HL-60/S4 (cell line): Measurements from ENCODE around the gene TRABD2B.

Experiments used
- in situ Hi-C: fragments of 300-500 bp; cut with MboI; formaldehyde crosslinking; loops from 2 replicates; pipeline ENCODE4 v1.14.3; 2022; ENCODE audit warnings: low sequenced_read_pairs

TRABD2B gene

DNA sequence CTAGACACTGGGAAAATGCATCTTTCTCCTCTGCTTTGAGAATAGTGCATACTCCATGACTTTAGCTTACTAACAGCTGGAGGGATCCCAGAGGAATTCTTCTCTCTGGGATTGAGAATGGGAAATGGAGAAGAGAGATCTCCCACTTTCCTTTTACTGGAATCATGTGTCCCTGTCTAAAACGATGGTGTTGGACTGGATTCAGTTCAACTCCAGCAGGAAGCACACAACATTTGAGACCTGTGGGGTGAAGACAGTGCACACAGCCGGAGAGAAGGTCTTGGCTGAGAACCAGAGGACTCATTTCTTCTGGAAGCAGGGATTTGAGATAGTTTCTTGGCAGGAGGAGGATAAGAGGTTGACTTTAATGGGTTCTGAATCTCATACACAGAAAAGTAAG is 58.7 kb downstream of the TRABD2B start:
- in situ Hi-C loops, result no loop called here

DNA sequence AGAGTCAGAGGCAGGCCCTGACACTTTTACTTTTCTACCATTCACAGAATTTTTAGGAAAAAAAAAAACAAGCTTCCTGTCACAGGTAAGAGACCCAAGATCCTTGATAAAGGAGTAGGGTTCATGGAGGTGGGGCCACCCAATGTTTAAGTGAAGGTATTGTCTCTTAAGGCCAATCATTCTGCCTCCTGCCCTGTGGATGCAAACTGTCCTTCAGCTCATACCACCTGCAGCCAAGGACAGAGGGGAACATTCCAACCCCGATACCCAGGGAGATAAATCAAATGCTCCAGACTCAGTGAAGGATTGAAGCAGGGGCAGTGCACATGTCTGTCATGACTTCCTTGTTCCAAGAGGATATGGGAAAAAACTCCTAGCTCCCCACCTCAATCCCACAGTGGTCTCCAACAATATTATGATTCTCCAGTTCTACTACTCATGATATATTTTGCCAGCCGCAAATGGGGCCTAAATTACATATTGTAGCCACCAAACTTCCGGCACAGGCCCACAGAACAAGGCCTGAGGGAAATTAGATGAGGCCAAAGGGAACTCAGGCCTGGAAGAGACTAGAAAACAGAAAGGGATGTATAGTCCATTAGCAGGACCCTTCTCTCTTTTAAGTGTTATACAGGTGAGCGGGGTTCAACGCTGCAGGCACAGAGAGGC is 59.5 kb downstream of the TRABD2B start:
- in situ Hi-C loops, result no loop called here

DNA sequence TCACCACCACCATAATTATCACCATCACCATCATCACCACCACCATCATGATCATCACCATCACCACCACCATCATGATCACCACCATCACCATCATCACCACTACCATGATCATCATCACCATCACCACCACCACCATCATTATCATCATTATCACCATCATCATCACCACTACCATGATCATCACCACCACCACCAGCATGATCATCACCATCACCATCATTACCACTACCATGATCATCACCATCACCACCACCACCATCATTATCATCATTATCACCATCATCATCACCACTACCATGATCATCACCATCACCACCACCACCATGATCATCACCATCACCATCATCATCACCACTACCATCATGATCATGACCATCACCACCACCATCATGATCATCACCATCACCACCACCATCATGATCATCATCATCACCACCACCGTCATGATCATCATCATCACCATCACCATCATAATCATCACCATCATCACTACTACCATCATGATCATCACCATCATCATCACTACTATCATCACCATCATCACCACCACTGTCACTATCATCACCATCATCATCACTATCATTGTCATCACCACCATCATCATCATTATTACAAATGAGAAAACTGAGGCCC is 60.2 kb downstream of the TRABD2B start:
- in situ Hi-C loops, result no loop called here

DNA sequence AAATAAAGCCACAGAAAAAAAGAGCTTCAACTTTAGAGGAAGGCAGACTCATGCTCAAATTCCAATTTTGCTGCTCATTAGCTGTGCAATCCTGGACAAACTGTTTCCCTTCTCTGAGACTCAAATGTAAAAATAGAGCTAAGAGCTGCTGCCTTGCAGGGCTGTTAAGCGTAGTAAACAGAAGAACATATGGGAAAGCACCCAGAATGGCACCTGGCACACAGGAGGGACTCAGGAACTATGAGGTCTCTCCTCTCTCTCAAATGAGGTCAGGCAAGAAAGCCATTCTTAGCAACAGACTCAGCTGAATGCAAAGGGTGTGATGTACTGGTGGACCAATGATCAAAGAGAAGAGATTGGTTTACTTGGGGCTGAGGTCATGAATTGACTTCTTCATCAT is 61.3 kb downstream of the TRABD2B start:
- in situ Hi-C loops, result no loop called here

GRCh38 chr1:47935163-47935562 is 62.0 kb downstream of the TRABD2B start:
- in situ Hi-C loops, result no loop called here

DNA sequence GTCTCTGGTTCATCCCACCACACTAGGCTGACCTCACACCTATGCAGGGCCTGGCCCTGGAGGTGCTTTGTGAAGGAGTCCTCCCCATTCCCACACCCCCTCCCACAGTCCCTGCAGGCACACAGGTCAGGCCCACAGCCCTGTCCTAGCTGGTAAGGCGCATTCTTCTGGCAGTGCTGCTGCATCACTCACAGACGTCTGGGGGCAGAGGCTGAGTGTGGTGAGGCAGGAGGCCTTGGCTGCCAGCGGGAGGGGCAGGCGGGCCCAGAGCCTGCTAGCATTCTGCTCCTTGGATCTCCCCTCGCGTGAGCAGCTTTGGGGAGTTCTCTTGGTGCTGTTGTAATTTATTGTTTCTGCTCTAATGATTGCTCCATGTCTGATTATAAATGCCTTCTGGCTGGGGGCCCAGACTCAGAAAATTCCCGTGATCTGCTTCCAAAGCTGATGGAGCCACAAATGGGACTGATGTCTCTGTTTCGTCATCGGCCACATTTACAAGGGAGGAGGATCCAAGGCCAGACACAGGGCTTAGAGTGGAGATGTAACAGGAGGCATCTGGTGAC is 62.9 kb downstream of the TRABD2B start:
- in situ Hi-C loops, result no loop called here

GRCh38 chr1:47932743-47933142 is 64.4 kb downstream of the TRABD2B start:
- in situ Hi-C loops, result no loop called here

DNA sequence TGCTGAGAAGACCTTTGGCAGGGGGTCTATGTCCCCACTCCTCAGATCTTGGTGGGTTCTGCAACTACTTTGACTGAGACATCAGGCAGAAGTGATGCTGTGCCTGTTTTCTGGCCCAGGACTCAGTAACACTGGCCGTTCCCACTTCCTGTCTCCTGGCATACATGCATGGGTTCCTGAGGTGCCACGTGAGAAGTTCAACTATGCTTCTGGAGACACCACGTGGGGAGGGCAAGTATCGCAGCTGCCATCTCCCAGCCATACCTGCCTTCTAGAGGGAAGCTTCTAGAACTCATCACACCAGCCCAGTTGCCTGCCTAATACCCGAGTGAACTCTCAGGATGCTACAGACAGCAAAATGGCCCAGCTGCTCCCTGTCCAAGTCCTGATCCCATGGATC is 65.8 kb downstream of the TRABD2B start:
- in situ Hi-C loops, result no loop called here

DNA sequence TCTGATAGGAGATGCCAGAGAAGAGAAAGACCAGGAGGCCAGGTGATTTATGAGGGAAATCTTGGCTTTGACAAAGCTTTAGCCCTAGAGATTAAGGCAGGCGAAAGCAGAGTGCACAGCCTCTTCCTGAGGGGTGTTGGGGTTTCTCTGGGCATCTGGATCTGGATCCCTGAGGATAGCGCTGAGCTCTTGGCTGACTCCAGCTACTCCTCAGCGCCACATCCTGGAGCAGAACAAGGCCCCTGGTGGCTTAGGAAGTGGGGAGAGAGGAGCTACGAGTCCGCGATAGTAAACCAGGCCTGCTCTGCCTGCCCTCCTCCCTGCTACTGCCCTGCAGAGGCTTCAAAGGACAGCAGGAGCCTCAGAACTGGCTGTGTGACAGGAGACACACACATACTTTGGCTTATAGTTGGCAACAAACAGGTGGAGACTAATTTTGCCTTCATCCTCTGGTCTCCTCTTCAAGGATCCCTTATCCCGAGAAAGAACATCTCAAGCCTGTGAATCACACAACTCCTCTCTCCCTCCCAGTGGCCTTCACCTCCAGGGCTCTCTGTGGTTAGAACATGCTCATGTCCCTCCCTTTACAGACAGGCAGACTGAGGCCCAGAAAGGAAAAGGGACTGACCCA is 66.9 kb downstream of the TRABD2B start:
- in situ Hi-C loops, result no loop called here

DNA sequence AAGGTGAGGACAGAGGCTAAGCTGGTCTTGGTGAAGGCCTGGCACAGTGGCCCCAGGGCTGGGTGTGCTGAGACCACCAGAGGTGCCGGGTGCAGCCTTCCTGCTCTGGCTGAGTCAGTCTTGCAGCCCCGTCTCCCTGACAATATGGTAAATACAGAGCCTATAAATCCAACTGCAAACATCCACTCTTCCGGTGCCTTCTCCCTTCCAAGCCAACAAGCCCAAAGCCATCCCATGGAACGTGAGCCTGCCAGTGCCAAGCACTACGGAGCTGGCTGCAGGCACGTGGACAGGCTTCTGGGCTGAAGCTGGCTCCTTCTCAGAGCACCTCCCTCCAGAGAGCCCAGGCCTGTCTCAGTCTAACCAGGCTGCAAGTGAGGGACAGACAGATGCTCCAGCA is 70.0 kb downstream of the TRABD2B start:
- in situ Hi-C loops, result no loop called here

- in situ Hi-C loops, result no loop called here
Observed at GRCh38 chr1:47926461-47926999, 70.7 kb downstream of the TRABD2B start.

DNA sequence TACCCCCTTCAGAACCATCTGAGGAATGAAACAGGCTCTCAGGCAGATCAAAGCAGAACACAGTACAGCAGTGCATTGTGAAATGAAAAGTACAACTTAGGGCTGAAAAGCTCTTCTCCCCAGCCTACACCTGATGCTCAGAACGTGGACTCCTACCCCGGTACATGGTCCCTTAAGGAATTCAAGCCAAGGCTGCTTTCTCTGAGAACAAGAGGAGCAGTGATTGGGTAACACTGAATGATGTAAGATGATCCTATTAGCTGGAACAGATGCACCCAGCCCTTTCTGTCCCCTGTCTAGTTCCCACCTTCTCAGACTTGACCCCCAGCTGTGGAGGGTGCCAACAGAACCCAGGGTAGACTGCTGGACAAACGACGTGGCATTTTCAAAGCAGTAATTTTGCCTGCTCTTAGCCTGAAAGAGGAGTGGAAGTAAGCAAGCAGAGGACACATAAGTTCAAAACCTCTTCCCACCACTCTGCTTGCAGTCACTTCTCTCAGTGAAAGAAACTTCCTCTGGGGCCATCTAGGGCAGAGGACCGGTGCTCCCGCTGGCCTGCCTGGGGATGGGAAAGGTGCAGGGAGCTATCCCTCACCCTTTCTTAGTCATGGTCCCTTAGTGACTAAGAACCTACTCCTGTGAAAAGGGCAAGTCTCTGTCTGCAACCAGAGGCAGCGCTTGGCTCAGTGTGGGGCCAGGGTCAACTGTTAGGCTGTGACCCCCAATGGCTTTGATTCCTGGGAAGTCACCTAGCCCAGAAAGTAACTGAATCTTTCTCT is 72.7 kb downstream of the TRABD2B start:
- in situ Hi-C loops, result no loop called here

DNA sequence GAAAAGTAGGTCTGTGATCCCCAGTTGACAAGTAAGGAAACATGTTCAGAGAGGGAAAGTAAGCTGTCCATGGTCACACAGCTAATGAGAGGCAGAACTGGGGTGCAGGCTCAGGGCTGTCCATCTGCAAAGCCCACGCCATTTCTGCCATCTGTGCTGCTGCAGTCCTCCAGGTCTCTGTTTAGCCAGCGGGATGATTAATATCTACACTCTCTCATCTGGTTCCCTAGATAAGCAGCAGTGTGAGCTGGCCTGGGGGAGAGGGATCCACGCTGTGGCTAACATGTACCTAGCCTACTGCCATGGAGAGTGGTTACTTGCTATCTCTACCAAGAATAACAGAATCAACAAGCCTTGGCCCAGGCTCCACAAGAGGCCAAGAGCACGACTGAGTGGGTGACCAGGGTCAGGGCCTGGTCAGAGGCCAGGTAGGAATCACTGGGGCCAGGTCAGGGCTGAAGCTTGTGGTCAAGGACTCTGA is 75.2 kb downstream of the TRABD2B start:
- in situ Hi-C loops, result no loop called here

DNA sequence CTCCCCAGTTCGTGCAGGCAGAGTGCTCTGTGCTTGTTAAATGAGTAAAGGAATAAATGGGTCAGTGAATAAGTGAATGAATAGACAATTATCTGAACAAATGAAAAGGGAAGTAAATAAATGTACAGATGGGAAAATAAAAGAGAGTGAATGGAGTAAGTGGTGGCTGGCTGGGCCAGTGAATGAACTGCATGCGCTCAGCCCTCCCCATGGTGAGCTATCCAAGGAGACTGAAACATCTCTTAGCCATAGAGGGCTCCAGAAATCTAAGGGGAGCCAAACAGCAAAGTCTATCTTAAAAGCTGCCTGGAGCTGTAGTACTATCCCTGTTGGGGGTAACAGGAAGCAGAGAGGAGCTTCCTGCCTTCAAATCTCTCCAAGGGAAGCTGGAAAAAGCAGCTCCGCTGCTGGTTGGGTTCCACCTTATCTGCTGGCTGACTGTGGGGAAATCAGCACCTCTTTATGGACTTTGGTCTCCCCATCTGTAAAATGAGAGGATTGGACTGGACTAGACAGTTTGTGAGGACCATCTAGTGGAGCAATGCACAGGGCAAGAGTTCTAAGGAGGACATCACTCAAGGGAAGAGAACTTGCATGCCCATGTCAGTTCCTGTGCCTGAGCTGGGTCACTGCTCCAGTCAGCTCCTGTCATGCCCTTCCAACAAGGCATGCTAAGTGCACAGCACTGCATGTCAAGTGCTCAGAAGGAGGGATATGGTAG is 77.9 kb downstream of the TRABD2B start:
- in situ Hi-C loops, result no loop called here

GRCh38 chr1:47918257-47918867 is 78.8 kb downstream of the TRABD2B start:
- in situ Hi-C loops, result no loop called here

- in situ Hi-C loops, result no loop called here
Observed at GRCh38 chr1:47917687-47918086, 79.5 kb downstream of the TRABD2B start.

DNA sequence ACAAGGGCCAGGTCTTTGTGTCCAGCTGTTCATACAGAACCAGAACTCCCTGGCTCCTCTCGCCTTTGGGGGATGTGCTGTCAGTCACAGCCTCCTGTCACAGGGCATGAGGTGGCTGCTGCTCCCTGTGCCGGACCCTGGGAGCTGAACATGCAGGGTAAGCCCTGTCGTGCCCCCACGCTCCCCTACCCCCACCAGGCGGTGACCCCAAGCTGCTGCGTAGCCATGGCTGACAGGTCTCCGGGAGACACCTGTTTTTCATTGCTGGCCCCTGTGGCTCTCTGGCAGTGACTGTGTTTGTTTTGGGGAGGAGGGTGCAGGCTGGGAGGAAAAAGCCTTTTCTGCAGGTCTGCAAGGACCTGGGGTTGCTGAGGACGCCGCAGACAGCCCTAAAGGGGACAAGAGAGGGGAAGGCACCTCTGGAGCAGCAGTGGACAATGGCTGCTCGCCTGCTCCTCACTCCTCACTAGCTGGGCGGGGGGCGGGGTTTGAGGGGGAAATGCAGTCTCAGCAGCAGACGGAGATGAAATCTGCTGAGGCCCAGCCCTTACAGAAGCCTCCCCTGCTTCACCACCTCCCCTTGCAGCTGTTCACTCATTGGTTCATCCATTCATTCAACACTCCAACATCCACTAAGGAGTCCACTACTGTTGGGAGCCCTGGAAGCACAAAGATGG is 81.4 kb downstream of the TRABD2B start:
- in situ Hi-C loops, result no loop called here

DNA sequence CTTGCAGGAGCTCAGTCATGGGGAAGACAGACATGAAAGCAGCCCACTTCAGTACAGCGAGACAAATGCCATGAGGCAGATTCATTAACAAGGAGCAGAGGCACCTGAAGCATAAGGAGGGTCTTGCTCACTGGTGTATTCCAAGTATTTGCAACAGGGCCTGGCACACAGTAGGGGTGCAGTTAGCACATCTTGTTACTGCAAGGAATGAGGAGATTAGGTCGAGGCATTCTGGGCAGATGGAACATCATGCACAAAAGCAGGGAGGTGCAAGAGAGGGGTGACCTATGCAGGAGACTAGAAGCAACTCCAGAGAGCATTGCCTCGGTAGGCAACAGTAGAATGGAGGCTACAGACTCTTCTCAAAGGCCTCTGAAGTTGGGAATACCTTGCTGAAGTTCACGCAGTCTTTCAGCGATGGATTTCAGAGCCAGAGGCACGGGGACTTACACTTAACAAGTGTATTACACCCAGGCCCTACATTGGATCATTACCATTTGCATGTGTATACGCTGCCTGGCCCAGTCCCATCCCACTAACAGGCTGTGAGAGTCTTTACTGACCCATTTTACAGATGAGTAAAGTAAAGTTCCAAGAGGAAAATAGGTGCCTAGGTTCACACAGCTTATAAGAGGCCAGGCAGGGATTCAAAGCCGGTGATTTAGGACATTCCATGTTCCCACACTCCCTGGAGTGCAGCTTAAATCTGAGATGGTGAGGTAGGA is 82.1 kb downstream of the TRABD2B start:
- in situ Hi-C loops, result no loop called here
